Globus pallidus (tissue), 1 donor: ENCODE data around the gene NAV2.

Experiments used
- DNase-seq: peaks from one replicate; pipeline ENCODE4 v3.0.0-alpha.2; 2015; ENCODE audit warnings: low spot score

The NAV2 gene

DNA sequence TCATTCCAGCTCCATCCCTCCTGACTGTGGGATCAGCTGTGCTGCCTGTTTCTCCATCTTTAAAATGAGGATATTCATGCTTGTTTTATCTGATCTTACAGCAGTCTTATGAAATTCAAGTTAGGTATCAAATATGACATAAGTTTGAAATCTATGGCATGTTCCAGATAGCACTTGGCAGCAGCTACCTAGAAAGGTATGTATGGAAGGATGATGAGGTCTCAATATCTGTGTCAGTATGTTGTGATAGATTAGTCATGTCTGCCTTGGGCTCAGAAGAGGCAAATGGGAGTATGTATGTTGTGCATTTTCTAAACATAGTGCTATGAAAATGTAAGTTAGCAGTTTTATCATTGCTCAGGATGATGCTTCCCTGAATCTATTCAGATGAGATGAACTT, 122.1 kb downstream of the NAV2 start:
- DNase-seq, result no peak

DNA sequence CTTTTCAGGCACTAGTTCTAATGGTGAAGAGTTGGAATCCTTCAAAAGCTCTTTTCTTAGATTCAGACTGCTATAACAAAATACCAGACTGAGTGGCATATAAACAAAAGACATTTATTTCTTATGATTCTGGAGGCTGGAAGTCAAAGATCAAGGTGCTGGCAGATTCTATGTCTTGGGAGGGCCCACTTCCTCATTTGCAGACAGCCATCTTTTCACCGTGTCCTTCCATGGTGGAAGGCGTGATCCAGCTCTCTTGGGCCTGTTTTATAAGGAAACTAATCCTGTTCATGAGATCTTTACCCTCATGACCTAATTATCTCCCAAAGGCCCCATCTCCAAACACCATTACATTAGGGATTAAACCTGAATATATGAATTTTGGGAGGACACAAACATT, 124.0 kb downstream of the NAV2 start:
- no peak for DNase-seq

DNA sequence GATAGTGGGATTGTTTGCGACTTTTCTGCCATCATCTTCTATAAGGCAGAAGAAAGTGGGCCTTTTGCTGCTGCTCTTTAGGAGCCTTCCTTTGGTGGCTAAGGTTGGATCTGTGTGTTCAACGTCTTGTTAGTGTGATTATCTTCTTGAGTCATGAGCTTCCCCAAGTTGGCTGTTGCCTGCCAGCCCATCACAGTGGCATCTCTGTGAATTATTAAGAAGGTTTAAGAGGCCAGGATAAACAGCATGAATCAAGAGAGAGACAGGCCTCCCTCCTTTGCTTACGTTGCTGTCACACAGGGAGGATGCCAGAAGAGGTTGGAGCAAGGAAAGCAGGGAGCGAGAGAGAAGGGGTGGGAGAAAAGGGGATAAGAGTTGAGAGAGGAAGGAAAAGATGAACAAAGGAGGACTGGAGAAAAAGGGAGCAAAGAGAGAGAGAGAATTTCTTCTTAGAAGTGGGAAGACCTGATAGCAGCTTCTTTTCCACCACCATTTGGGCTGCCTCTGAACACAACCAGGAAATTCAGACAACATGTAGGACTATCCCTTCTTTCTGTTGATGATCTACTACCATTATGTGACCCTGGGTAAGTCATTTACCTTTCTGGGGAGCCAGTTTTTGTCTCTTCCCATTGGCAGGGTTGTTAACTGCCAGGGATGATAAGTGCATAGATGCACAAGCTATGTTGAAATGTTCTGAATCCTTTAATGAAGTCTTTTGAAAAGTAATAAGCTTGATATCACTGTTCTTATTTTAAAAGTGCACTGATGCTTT, 126.5 kb downstream of the NAV2 start:
- no peak for DNase-seq

DNA sequence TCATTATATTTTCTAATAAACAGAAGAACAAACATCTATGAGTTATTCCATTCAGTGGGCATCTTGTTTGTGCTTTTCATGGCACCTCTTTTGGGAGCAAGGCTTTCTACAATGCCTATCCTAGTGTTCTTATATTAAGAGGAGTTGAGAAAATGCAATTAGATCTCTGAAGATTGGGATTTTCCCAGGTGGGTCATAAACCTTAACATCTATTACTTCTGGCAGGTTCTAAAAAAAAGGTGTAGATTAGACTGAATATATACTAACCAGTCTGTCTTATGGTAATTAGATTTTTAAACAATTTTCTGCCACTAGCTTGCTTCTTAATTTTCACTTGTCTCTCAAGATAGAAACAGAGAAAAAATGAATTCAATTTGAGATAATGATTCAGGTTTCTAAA, 128.3 kb downstream of the NAV2 start:
- DNase-seq, result no peak

DNA sequence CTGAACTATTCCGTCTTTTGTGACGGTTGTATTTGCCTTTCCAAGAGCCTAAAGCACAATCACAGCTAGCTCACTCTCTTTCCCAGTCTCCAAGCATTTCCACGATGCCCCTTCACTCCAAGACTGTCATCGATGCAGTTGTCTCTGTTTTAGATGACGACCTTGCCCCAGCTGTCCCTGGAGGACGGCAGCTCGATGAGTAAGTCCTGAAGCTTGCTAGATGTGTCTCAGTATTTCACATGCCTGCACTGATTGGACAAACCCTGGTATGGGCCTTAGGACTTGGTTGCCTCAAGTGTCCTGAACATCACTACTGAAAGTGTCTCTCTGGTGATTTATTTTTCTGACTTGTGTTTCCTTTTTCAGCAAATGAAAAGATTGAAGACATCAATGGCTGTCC, 129.9 kb downstream of the NAV2 start:
- DNase-seq, result no peak

DNA sequence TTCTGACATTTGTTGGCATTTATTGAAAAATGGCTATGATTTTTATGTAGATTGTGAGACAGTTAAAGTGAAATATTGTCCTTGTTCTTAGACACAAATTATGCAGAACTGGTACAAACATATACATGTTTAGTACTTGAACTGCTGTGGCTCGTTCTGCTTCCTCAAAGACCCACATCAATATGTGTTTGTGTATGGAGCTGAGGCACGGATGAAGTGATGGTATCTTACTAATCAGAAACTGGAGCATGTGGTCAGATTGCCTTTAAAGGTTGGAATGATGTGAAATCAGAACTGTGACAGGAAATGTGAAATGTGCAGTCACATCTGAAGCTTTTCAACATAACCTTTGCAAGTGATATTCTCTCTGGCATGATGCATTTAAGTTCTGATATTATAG, 130.4 kb downstream of the NAV2 start:
- no peak for DNase-seq

DNA sequence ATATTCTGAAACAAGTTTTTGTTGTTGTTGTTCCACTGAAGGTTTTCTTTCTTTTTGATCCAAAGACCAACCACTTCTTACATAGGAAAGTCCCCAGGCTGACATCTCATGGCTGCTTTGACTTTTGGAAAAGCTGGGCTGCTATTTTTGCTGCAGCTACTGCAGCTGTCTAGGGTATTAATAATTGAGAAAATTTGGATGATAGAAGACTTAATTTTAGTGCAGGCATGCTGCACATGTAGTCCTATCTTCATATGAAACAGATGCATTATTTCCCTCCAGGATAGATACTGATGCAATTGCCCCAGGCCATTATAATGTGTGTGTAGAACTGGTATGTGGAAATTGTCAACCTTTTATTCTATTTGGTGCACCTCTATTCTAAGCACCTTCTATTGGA, 131.4 kb downstream of the NAV2 start:
- DNase-seq, result no peak

DNA sequence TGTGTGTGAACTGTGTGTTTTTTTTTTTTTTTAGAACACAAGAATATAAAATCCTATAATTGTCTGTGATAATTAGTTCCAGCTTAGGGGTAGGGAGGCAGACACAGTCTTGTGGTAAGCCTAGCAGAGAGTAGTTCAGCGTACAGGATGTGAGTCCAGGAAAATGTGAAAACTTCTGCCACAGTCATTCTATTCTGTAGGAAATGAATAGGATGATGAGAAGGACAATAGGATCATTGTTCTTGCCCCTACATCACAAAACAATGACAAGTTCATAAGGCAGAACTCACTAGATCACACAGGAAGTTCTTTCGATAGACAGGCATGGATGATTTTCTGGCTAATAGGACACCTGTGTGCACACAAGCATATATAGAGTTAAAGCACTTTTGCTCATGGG, 132.2 kb downstream of the NAV2 start:
- peak; percentile 94 for DNase-seq

DNA sequence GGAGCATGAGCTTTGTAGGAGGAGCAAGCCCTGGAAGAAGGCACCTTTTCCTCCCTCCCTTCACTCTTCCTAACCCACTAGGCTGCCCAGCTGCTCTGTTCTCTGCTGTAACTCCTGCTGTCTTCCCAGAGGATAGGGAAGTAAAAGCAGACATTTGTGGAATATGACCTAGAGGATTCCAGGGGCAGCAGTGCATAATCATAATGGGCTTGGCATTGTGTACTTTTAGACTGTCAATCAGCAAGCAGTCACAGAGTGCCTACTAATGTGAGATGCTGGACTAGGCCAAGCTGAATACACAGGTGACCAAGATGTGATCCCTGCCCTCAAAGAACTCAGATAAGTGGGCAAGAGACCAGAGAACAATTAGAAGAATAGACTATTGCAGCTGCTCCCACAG, 133.0 kb downstream of the NAV2 start:
- DNase-seq, result no peak

DNA sequence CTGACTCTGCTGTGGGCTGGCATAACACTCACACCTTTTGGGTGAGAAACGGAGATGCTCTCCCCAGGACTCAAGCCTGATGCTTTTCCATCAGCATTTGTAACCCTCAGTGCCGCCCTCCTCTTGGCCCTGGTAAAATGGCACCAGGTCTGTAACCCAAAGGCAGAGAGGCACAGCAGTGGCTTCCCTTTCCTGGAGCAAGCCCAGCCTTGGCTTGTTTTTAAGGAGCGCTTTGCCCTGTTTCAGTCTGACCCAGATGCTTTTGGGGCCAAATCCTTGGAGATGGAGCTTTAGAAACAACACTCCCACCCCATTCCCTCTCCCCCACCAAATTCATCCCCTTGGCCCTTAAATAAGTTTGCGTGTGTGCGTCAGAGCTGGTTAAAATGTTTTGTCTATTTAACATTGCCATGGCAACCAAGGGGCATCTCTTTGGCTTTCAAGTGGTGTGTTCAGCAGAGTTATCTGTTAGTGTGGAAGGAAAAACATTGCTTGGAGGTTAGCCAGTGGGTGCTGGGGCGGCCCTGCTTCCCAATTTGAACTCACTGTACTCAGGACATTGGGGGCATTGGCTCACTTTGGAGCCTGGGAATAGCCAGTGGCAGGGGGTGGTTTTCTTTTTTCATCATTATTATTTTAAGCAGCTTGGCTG, 134.1 kb downstream of the NAV2 start:
- DNase-seq, result peak; percentile 46

DNA sequence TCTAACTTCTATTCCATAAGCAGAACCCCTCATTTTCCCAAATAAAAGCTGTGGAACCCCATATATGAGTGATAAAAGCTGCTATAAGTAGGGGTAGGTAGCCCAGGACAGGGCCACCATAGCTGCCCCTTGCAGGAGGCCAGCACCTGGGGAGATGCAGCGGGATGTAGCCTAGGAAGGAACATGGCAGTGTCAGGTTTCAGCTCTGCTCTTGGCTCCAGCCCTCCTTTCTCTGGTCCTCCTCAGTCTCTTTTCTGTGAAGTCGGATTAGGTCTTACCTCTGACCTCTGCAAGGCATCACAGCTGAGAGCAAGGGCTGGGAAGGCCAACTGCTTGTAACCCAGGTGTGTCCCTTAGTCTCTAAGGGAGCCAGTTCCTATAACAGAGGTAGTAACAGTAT, 135.6 kb downstream of the NAV2 start:
- DNase-seq, result no peak

DNA sequence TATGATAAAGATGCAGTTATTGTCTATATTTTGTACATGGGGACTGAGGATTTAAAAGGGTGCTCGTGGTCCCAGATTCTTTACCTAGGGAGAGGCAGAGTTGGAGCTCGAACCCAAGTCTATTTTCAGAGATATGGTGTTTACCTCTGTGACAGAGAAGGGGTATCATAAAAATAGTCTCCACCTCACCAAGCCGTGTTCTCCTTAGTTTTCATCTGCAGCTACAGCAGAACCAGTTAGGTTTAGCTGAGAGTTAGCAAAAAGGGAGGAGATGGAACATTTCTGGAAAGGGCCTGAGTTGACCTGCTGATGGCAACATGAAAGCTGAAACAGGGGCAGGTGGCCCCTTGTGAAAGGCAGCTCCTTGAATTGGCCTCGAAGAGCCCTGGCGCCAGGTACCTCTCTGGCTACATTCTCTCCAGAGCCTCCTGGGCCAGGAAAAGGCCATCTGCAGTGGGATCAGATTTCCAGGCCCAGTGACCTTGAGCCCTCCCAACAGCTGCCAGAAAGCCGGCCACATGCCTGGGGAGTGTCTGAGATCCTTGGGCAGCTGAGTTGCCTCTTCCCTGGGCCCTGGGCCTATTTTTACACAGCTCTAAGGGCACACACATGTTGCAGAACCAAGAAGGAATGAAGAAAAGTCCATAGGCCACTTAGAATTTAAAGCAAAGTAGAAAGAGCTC, 136.6 kb downstream of the NAV2 start:
- no peak for DNase-seq

DNA sequence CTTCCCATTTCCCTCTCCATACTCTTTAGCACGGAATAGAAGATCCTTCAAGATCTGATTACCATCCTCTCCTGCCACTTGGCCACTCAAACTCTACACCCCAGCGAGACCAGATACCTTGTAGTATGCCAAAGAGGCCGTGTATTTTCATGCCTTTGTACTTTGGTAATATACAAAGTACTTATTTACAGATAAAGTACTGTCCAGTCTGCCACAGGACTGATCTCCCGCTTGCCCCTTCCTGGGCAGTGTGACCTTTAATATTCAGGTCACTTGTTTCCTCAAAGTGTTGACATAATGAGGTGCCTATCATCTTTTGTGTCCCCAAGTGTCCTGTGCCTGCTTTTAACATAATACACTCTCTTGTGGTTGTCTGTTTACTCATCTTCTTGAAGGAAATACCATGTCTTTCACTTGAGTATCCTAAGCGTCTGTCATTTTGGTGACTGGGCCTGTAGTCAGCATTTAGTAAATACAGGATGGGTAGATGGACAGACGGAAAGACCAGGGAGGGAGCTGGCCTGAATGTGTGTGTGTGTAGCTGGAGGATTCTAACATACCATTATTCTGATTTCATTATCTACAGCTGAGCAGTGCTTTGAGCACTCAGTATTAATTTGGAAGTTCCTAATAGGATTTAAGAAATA, 137.4 kb downstream of the NAV2 start:
- DNase-seq, result no peak

DNA sequence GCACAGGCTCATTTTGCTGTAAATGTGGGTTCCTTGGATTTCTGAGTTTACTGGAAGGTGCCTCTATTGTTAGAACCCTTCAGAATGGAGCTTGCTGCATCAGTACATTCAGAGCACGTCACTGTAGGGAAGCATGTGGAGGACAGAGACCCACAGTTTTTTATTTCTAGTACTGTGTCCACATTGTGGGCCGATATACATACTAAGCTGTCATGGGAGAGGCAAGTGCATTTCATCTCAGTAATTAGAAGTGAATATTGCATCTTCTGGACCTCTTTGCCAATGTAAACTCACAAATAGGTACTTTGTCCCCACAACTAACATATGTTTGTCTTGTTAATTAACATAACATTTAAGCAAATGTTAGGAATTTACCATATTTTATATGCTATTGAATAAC, 139.7 kb downstream of the NAV2 start:
- no peak for DNase-seq

DNA sequence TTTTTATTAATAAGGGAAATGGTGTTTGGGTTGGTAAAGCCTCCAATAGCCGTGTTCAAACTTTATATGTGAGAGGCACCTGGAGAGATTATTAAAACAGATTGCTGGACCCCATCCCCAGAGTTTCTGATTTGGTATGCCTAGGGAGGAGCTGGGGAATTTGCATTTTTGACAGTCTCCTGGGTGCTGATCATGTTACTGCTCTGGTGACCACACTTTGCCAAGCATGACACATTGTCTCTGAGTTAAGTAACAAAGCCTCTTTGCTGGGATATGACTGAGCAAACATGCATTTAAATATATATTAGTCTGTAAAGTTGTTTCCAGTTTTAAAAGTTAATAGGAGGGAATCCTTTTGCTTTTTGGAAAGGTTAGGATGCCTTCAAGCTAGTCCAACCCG, 140.4 kb downstream of the NAV2 start:
- DNase-seq, result no peak

DNA sequence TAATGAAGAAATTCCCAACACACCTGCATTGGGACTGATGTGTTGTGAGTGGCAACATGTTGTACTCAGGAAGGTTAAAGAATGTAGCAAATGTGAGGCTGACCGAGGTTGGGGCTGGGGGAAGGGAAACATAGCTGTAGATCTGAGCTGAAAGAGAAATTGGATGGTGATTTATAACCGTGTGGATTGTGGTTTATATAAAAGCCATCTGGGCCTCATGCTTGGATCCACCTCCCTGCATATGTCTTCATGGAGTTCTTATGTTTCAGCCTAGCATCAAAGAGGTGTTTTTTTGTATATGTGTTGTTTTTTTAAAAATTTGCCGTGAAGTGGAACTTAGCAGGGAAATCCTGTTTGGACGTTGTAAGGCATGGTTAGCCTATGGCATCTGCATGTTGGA, 141.3 kb downstream of the NAV2 start:
- no peak for DNase-seq

DNA sequence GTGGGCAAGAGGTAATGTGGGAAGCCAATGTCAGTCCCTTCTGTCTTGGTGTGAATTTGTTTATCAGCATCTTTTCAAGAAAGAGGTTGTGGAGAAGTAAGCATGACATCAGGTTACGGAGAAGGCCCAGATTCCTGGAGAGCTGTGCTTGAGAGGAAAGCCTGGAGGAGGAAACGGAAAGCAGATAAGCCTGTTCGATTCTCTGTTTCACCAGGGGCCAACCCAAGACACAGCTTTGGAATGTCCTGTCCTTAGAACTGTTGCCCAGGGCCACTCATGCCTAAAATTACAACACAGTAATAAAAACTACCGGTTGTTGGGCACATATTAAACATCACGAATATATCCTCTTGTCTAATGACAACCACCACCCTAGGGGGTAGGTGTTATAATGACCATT, 148.5 kb downstream of the NAV2 start:
- DNase-seq, result no peak

DNA sequence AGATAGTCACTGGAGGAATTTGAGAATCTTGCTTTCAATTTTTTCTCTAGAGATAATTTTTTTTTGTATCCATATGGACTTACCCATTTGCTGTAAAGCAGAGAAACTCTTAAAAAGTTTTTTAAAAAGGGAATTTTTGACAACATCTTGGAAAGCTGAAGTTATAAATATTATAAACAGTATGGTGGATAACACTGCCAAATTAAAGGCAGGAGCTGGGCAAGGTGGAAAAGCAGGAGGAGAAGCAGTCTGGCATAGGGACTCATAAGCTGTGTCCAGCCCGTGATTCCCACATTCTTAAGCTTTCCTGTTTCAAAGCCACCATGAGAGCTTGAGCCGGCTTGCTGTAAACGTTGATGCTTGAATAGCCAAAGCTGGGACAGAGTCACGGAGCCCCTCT, 149.5 kb downstream of the NAV2 start:
- DNase-seq, result no peak

DNA sequence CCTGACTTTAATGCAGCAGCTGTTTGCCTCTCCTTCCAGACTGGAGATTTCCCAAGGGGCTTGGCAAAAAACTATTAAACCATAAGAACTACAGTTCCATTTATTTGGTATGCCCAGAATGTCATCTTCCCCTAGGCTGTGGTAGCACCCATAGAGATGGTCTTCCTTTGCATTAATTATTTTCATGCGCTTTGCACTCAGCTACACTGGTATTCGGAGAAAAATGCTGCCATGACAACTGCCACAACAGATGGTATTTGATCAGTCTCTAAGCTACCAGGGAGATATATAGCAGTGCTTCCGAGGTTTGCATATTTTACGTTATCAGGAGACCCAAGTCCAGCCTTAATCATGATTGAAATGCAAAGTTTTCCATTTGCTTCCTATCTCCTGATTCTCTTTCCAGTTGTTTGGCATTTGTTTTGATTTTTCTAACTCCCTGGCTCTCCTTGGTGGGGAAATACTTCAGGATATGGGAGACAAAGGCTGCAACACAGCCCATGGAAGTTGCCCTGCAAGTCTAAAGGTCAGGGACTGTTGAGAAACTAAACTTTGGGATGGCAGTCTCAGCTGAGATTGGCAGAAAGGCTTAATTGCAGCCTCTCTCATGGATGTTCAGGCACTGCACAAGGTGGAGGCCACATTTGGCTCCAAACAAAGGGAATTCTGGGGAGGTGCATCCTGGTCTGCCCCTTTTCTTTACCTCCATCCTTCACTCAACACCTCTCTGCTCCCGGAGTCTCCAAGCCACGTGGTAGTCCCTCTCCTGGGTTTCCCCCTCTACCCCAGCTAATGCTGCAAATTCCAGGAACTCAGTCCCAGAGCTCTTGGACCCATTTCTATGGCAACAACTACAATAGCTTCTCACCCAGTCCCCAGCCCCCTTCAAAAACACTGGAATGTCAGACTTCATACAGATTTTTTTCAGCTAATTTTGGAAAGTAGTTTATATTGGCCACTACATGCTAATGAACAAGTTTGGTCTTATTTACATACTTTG, 151.8 kb downstream of the NAV2 start:
- no peak for DNase-seq

DNA sequence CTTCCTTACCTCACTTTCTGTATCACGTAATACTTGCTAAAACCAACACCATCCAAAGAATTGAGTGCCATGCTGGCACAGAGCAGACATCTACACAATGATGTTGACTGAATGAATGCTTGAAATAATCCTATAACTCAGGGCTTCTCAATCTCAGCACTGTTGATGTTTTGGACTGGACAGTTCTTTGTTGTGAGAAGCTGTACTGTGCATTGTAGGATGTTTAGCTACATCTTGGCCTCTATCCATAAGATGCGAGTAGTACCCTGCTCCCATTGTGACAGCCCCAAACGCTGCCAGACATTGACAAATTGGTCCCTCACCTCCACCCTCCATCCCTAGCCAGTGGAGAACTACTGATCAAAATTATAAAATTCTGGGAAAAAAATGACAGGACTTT, 153.4 kb downstream of the NAV2 start:
- peak; percentile 59 for DNase-seq

DNA sequence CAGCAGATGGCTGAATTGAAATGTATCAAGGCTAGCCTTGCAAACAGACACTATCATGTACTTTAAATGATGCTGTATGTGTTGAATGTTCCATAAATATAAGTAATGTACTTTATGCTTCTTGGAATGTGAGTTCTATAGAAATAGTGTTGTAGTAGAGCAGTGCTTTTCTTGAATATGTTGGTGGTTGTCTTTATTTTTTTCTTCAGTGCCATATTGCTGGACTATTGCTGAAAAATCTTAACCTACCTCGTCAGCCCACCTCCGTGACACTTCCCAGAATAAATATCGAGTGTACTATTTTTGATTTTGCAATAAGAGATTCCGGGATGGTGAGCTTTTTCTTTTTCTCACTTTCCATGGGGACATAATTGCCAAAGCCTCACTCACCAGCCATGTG, 153.9 kb downstream of the NAV2 start:
- no peak for DNase-seq

DNA sequence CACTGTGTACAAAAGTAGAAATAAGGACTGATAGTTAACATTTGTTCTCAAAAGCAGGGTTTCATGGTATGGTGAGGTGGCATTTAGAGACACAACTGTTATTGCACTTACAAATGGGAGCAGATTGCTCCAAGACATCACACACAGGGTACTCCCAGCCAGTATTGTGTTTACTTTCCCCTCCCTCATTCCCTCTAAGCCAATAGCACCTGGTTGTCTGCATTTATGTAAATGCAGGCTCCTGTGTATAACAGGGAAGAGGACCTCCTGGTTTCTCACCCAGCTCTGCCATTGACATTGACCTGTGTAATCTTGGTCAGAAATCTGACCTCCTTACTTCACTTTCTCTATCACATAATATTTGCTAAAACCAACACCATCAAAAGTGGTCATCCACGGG, 154.4 kb downstream of the NAV2 start:
- DNase-seq, result no peak
